SIG-M5 (cell line): ENCODE measurements around the gene RPS3A.
"Not testable (repeated sequence)": the region's sequence is repeated elsewhere in the genome, so short reads cannot be mapped to it uniquely, and the experiment has no call there.

ENCODE experiments used
- DNase-seq: peaks from one replicate; lab custom pipeline; 2025; lab: John Stamatoyannopoulos, UW

The RPS3A gene

GRCh38 chr4:151117371-151117962, 18.0 kb downstream of the RPS3A start:
- DNase-seq, result no peak

GRCh38 chr4:151129796-151130195, 30.4 kb downstream of the RPS3A start:
- DNase-seq, result no peak

GRCh38 chr4:151133311-151133710, 33.9 kb downstream of the RPS3A start:
- DNase-seq, result no peak

- not testable (repeated sequence) for DNase-seq
Measured at GRCh38 chr4:151136048-151136447, 36.6 kb downstream of the RPS3A start.

DNA sequence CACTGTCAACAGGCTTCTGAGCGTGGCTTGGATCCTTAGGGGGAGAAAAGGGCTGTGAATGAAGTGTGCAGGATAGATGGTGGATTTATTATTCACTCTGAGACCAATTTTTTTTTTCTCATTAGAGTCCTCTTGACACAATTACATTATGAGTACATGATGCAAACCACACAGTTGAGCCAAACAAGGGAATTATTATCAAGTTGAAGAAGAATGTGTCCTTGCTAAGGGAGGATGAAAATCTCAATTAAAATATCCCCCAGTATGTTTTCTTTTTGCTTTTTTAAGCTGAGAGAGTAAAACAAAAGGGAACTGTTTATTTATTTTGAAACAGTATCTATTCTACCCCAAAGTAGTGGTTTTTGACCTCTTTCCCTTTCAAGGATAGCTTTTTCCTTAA, 40.4 kb downstream of the RPS3A start:
- DNase-seq, result no peak

GRCh38 chr4:151142758-151143157, 43.3 kb downstream of the RPS3A start:
- DNase-seq, result no peak

DNA sequence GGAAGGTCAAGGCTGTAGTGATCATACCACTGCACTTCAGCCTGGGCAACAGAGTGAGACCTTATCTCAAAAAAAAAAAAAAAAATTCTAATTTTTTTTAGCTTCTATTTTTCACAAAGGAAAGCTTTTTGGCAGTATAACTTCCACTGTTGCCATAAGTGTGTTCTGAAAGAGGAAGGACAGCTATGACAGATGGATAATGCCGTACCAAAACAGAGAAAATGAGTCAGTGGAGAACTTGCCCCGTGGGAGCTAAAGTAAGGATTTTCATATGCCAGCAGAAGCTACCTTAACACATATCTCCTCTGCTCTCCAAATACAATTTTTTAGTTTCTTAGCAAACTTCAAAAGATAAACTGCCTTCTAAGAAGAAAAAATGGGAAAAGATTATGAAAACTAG, 43.7 kb downstream of the RPS3A start:
- DNase-seq, result no peak

DNA sequence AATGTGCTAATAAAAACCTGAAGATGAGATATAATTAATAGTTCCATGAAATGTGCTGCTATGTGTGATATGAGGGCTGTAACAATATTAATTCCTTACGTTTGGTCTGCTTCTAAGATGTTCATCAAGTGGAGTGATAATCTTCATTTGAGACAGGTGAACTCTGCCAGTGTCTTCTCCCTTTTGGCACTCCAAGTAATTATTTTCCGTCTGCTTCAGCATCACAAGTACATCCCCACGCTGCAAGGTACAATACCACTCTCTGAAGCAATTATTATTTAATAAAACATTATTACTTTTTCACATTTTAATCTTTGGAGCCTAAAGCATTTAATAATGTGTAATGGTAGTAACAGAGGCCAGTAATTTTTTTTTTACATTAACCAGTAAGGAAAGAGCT, 44.4 kb downstream of the RPS3A start:
- no peak for DNase-seq

DNA sequence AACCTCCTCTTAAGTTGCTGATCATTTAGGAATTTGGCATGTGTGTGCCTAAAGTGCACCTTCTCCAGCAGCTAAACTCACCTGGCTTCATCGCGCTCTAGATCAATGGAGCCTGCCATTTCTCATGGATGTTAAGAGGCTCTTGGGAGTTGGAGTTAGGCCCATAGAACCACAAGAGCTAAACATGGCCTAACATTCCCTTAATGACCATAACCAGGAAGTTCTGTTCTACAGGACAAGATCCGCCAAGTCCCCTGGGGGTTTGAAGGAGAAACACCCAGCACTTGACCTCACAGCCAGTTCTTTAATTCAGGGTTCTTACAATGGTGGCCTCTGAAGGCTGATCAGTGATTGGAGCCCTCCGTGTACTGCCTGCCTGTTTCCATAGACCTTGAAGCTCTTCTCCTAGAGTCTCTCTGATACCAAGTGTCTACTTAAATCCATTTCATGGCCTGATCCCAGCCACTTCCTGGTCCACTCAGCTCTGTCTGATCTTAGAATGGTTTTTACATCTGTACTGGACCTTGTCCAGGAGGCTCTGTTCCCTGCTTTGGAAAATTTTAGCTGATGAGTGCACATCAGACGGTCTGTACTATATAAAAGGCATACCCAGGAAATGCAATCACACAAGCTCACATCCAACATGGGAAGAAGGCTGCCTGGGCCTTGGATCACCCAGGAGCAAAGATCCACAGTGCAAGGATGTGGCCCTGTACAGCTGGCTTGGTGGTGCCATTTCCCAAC, 45.1 kb downstream of the RPS3A start:
- no peak for DNase-seq

- no peak for DNase-seq
Measured at GRCh38 chr4:151147000-151147399, 47.6 kb downstream of the RPS3A start.

- no peak for DNase-seq
Measured at GRCh38 chr4:151148261-151148660, 48.8 kb downstream of the RPS3A start.

DNA sequence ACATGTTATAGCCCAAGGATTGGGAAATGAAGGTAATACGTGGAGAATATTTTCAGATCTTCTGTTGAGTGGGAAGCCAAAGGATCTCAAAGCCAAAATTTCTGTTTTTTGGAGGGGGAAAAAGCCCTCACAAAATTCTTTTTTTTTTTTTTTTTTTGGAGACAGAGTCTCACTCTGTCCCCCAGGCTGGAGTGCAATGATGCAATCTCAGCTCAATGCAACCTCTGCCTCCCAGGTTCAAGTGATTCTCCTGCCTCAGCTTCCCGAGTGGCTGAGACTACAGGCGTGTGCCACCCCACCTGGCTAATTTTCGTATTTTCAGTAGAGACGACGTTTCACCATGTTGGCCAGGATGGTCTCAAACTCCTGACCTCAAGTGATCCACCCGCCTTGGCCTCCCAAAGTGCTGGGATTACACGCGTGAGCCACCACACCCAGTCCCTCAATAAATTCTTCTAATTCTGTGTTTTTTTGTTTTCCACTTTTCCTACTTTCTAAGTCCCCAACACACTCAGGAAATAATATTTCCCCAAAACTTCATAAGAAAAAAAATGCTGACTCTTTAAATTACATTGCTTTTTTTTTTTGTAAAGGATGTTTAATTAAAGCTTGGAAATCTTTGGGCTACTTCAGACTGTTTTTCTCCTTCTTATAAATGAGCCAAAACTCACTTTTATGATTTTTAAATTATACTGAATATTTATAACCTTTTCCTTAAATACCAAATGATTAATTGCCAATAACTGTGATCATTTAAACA, 51.6 kb downstream of the RPS3A start:
- DNase-seq, result no peak

- no peak for DNase-seq
Measured at GRCh38 chr4:151152028-151152427, 52.6 kb downstream of the RPS3A start.

DNA sequence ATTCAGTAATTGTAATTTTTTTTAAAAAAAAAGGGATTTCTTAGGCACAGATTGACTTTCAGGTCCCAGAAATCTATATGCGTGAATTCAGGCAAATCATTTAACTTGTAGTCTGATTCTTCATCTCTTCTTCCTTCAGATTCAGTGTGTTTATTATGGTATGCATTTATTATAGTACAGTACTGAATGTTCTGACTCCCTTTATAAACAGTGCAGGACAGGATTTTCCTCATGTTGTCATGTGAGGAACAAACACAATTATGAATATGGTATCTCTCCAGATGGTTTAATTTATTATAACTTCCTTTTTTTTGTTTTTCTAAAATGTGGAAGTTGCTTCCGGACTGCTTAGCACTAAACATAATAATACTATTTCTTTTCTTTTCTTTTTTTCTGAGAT, 54.2 kb downstream of the RPS3A start:
- DNase-seq, result no peak
